Measurements from ENCODE around the gene GDPD4. TPM values are rescaled to one million over a fixed set of nuclear protein-coding genes. Genes with fewer than 3 reads are reported as not detected.

Gene GDPD4
- total RNA-seq, 2 donors from 2014 or later, result not detected

GRCh38 chr11:77287136-77287535 lies 14.3 kb downstream of the GDPD4 start:
- H3K9me3 Mint-ChIP-seq, result no peaks in the 10 kb centered on the region
- no peak overlapping the region for H3K4me3 Mint-ChIP-seq
- H3K27ac Mint-ChIP-seq, result no peak overlapping the region
- no peak for ATAC-seq (replicated peaks in 1 of 2)
- peaks cover 20% of the 10 kb centered on the region for H3K27me3 Mint-ChIP-seq (ENCODE audit: low read depth)
- no peaks in the 10 kb centered on the region for H3K4me1 Mint-ChIP-seq (ENCODE audit: low read depth)
- DNase-seq, result no peak
- no peaks in the 10 kb centered on the region for H3K36me3 Mint-ChIP-seq (ENCODE audit: insufficient read depth in 2 of 2)

GRCh38 chr11:77284476-77285468 lies 16.7 kb downstream of the GDPD4 start:
- H3K4me1 Mint-ChIP-seq (ENCODE audit: low read depth), result no peaks in the 10 kb centered on the region
- H3K4me3 Mint-ChIP-seq, result no peak overlapping the region
- H3K9me3 Mint-ChIP-seq, result no peaks in the 10 kb centered on the region
- no peaks in the 10 kb centered on the region for H3K36me3 Mint-ChIP-seq (ENCODE audit: insufficient read depth in 2 of 2)
- H3K27ac Mint-ChIP-seq, result no peak overlapping the region
- H3K27me3 Mint-ChIP-seq (ENCODE audit: low read depth), result peaks cover 9% of the 10 kb centered on the region
- no peak for DNase-seq
- ATAC-seq (replicated peaks in 1 of 2), result no peak

DNA sequence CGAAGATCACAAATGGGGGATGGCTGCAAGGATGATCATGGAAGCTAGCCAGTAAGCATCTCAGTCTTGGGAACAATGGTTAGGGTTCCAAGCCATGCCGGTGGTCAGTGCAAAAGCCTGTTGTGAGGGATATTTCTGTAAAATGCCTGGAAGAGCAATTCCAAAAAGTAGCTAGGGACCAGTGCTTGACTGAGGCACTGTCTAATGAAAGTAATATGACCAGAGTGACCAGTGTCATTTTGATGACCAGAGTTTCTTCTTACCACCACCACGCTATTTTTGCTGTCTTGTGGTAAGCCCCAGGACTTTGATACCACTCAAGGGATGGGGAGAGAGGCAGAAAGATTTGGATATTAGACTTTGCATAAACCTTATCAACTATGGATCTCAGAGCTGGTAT lies 18.4 kb downstream of the GDPD4 start:
- DNase-seq (no peak), ATAC-seq (replicated peaks in 1 of 2) (no peak)
- H3K4me1 Mint-ChIP-seq (ENCODE audit: low read depth), result no peaks in the 10 kb centered on the region
- peaks cover 6% of the 10 kb centered on the region for H3K27me3 Mint-ChIP-seq (ENCODE audit: low read depth)
- no peaks in the 10 kb centered on the region for H3K36me3 Mint-ChIP-seq (ENCODE audit: insufficient read depth in 2 of 2)
- no peaks in the 10 kb centered on the region for H3K9me3 Mint-ChIP-seq
- H3K4me3 Mint-ChIP-seq, result no peak overlapping the region
- H3K27ac Mint-ChIP-seq, result no peak overlapping the region

GRCh38 chr11:77278595-77279506 lies 22.6 kb downstream of the GDPD4 start:
- no peak overlapping the region for H3K27ac Mint-ChIP-seq
- peaks cover 6% of the 10 kb centered on the region for H3K27me3 Mint-ChIP-seq (ENCODE audit: low read depth)
- no peak overlapping the region for H3K4me3 Mint-ChIP-seq
- no peaks in the 10 kb centered on the region for H3K36me3 Mint-ChIP-seq (ENCODE audit: insufficient read depth in 2 of 2)
- no peaks in the 10 kb centered on the region for H3K4me1 Mint-ChIP-seq (ENCODE audit: low read depth)
- H3K9me3 Mint-ChIP-seq, result no peaks in the 10 kb centered on the region
- no peak for DNase-seq
- no peak for ATAC-seq (replicated peaks in 1 of 2)

DNA sequence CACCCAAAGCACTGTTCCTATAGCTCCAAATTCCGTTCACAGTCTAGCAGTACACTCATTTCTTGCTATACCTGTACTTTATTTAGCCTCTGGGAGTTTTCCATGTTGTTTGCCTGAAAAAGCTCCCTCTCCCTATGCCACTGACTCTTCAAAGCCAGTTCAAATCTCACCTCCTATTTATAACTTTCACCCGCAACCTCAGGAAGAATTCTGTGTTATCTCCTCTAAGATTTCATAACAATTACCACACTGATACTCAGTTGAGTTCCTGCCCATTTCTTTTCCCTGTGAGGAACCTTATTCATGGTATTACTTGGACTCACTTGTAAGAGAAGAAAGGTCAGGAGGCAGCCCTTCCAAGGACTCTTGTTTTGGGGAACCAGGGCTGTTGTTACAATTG lies 25.2 kb downstream of the GDPD4 start:
- Mint-ChIP-seq H3K27me3 (ENCODE audit: low read depth) (peaks cover 6% of the 10 kb centered on the region), H3K36me3 (ENCODE audit: insufficient read depth in 2 of 2) (no peaks in the 10 kb centered on the region), H3K27ac (no peak overlapping the region), H3K9me3 (no peaks in the 10 kb centered on the region), H3K4me3 (no peak overlapping the region), H3K4me1 (ENCODE audit: low read depth) (no peaks in the 10 kb centered on the region)
- no peak for ATAC-seq (replicated peaks in 1 of 2)
- DNase-seq, result no peak

GRCh38 chr11:77270921-77271320 lies 30.6 kb downstream of the GDPD4 start:
- H3K27ac Mint-ChIP-seq, result no peak overlapping the region
- no peaks in the 10 kb centered on the region for H3K36me3 Mint-ChIP-seq (ENCODE audit: insufficient read depth in 2 of 2)
- ATAC-seq (replicated peaks in 1 of 2) (no peak), DNase-seq (no peak)
- H3K9me3 Mint-ChIP-seq, result no peaks in the 10 kb centered on the region
- H3K4me1 Mint-ChIP-seq (ENCODE audit: low read depth), result peaks cover 12% of the 10 kb centered on the region
- peaks cover 6% of the 10 kb centered on the region for H3K27me3 Mint-ChIP-seq (ENCODE audit: low read depth)
- H3K4me3 Mint-ChIP-seq, result no peak overlapping the region

GRCh38 chr11:77269484-77270123 lies 31.9 kb downstream of the GDPD4 start:
- no peak overlapping the region for H3K4me3 Mint-ChIP-seq
- DNase-seq, result no peak
- H3K27me3 Mint-ChIP-seq (ENCODE audit: low read depth), result peaks cover 10% of the 10 kb centered on the region
- H3K27ac Mint-ChIP-seq, result no peak overlapping the region
- no peaks in the 10 kb centered on the region for H3K36me3 Mint-ChIP-seq (ENCODE audit: insufficient read depth in 2 of 2)
- no peaks in the 10 kb centered on the region for H3K9me3 Mint-ChIP-seq
- peaks cover 12% of the 10 kb centered on the region for H3K4me1 Mint-ChIP-seq (ENCODE audit: low read depth)
- peak; percentile 51 to 71 for ATAC-seq (replicated peaks in 1 of 2)

GRCh38 chr11:77267962-77268361 lies 33.5 kb downstream of the GDPD4 start:
- peaks cover 0 to 2% of the 10 kb centered on the region in 2 donors for H3K36me3 Mint-ChIP-seq (ENCODE audit: insufficient read depth in 2 of 2)
- H3K4me1 Mint-ChIP-seq (ENCODE audit: low read depth), result peaks cover 12% of the 10 kb centered on the region
- no peak overlapping the region for H3K4me3 Mint-ChIP-seq
- no peak overlapping the region for H3K27ac Mint-ChIP-seq
- H3K27me3 Mint-ChIP-seq (ENCODE audit: low read depth), result peaks cover 23% of the 10 kb centered on the region
- ATAC-seq (replicated peaks in 1 of 2) (no peak), DNase-seq (no peak)
- peaks cover 4% of the 10 kb centered on the region in 2 donors for H3K9me3 Mint-ChIP-seq

- H3K27ac Mint-ChIP-seq, result no peak overlapping the region
- H3K4me1 Mint-ChIP-seq (ENCODE audit: low read depth), result peaks cover 12% of the 10 kb centered on the region
- peaks cover 0 to 6% of the 10 kb centered on the region in 2 donors for H3K36me3 Mint-ChIP-seq (ENCODE audit: insufficient read depth in 2 of 2)
- H3K9me3 Mint-ChIP-seq, result peaks cover 4 to 10% of the 10 kb centered on the region in 2 donors
- H3K4me3 Mint-ChIP-seq, result no peak overlapping the region
- ATAC-seq (replicated peaks in 1 of 2) (no peak), DNase-seq (no peak)
- peaks cover 24% of the 10 kb centered on the region for H3K27me3 Mint-ChIP-seq (ENCODE audit: low read depth)
Observed at GRCh38 chr11:77266766-77267165, 34.7 kb downstream of the GDPD4 start.

- Mint-ChIP-seq H3K27me3 (ENCODE audit: low read depth) (peaks cover 32% of the 10 kb centered on the region), H3K9me3 (peaks cover 4 to 10% of the 10 kb centered on the region in 2 donors), H3K36me3 (ENCODE audit: insufficient read depth in 2 of 2) (peaks cover 0 to 8% of the 10 kb centered on the region in 2 donors), H3K4me1 (ENCODE audit: low read depth) (no peaks in the 10 kb centered on the region), H3K27ac (no peak overlapping the region), H3K4me3 (no peak overlapping the region)
- DNase-seq (no peak), ATAC-seq (replicated peaks in 1 of 2) (no peak)
Observed at GRCh38 chr11:77262803-77263202, 38.7 kb downstream of the GDPD4 start.

GRCh38 chr11:77259641-77260040 lies 41.8 kb downstream of the GDPD4 start:
- no peak overlapping the region for H3K27ac Mint-ChIP-seq
- peaks cover 42% of the 10 kb centered on the region for H3K27me3 Mint-ChIP-seq (ENCODE audit: low read depth)
- DNase-seq (no peak), ATAC-seq (replicated peaks in 1 of 2) (no peak)
- peaks cover 6 to 10% of the 10 kb centered on the region in 2 donors for H3K9me3 Mint-ChIP-seq
- no peak overlapping the region for H3K4me3 Mint-ChIP-seq
- no peaks in the 10 kb centered on the region for H3K4me1 Mint-ChIP-seq (ENCODE audit: low read depth)
- H3K36me3 Mint-ChIP-seq (ENCODE audit: insufficient read depth in 2 of 2), result peaks cover 0 to 8% of the 10 kb centered on the region in 2 donors

DNA sequence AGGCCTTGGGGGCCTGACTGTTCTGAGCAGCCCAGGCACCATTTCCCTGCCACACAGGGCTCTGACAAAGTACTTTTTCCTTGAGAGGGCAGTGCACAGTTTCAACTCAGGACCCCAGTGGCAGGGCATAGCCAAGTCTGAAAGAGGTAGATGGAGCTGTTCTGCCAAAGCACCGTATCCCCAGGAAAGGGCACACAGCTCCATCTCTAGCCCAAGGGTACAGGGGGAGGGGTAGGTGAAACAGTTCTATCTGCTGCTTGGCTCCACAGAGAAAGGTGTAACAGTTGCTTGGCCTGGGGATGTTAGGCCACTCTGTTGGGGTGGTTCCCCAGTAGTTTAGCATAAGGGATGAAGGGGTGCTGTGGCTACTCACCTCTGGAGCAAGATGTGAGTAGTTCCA lies 47.8 kb downstream of the GDPD4 start:
- no peak overlapping the region for H3K27ac Mint-ChIP-seq
- H3K36me3 Mint-ChIP-seq (ENCODE audit: insufficient read depth in 2 of 2), result peaks cover 0 to 2% of the 10 kb centered on the region in 2 donors
- peaks cover 22% of the 10 kb centered on the region for H3K4me1 Mint-ChIP-seq (ENCODE audit: low read depth)
- no peak overlapping the region for H3K4me3 Mint-ChIP-seq
- peaks cover 20% of the 10 kb centered on the region for H3K27me3 Mint-ChIP-seq (ENCODE audit: low read depth)
- H3K9me3 Mint-ChIP-seq, result peaks cover 5 to 7% of the 10 kb centered on the region in 2 donors
- DNase-seq (no peak), ATAC-seq (replicated peaks in 1 of 2) (no peak)
